Loucy (cell line): ENCODE data around the gene HOXA3.

Experiments used
- H2AFZ ChIP-seq: fragments of 200-600 bp; sonication (generic); 2 replicates; pipeline ENCODE4 v1.6.0; 2016; ENCODE audit warnings: antibody characterized with exemption, mild to moderate bottlenecking, low read length, moderate library complexity
- H3F3A ChIP-seq: fragments of 200-600 bp; 2 replicates; pipeline ENCODE4 v1.6.0; 2016; ENCODE audit warnings: antibody characterized with exemption, low read depth, mild to moderate bottlenecking
- H3K27me3 ChIP-seq: fragments of 200-600 bp; sonication (generic); 2 replicates; pipeline ENCODE4 v1.6.1; 2014; ENCODE audit warnings: low read length, mild to moderate bottlenecking; ENCODE audit not compliant: insufficient read depth, poor library complexity, severe bottlenecking
- H3K36me3 ChIP-seq: fragments of 200-600 bp; sonication (generic); 2 replicates; pipeline ENCODE4 v1.6.1; 2016; ENCODE audit warnings: low read length; ENCODE audit not compliant: insufficient read depth
- H3K4me1 ChIP-seq: fragments of 200-600 bp; sonication (generic); 2 replicates; pipeline ENCODE4 v1.5.1; 2014; ENCODE audit warnings: low read length, mild to moderate bottlenecking; ENCODE audit not compliant: insufficient read depth, poor library complexity, severe bottlenecking
- H3K4me2 ChIP-seq: fragments of 200-600 bp; sonication (generic); 2 replicates; pipeline ENCODE4 v1.6.0; 2014; ENCODE audit warnings: antibody characterized with exemption, low read length, low read depth, mild to moderate bottlenecking; ENCODE audit not compliant: poor library complexity, severe bottlenecking
- H3K4me3 ChIP-seq: fragments of 200-600 bp; sonication (generic); 2 replicates; pipeline ENCODE4 v1.5.1; 2014; ENCODE audit warnings: low read length, mild to moderate bottlenecking, mixed read lengths; ENCODE audit not compliant: poor library complexity, severe bottlenecking
- H3K79me2 ChIP-seq: fragments of 200-600 bp; sonication (generic); 2 replicates; pipeline ENCODE4 v1.6.1; 2014; ENCODE audit warnings: low read length; ENCODE audit not compliant: insufficient read depth
- H3K9ac ChIP-seq: fragments of 200-600 bp; sonication (generic); 2 replicates; pipeline ENCODE4 v1.6.0; 2014; ENCODE audit warnings: mild to moderate bottlenecking, low read depth, low read length, moderate library complexity; ENCODE audit not compliant: poor library complexity, severe bottlenecking
- H3K9me2 ChIP-seq: fragments of 200-600 bp; sonication (generic); replicated peaks from 2 replicates; pipeline ENCODE4 v1.6.1; 2016; ENCODE audit warnings: low read depth, low read length, mixed read lengths
- H3K9me3 ChIP-seq: fragments of 200-600 bp; sonication (generic); 2 replicates; pipeline ENCODE4 v1.6.1; 2014; ENCODE audit warnings: mild to moderate bottlenecking, antibody characterized with exemption, low read length, low read depth; ENCODE audit not compliant: insufficient read depth
- H4K20me1 ChIP-seq: fragments of 200-600 bp; sonication (generic); 2 replicates; pipeline ENCODE4 v1.6.0; 2014; ENCODE audit warnings: antibody characterized with exemption, low read length, mild to moderate bottlenecking; ENCODE audit not compliant: insufficient read depth, poor library complexity, severe bottlenecking
- EZH2phosphoT487 ChIP-seq: fragments of 200-600 bp; IDR thresholded peaks from 2 replicates; pipeline ENCODE4 v1.6.1; 2018; ENCODE audit warnings: antibody characterized with exemption, mild to moderate bottlenecking, moderate library complexity, borderline replicate concordance
- TF ChIP-seq, protein P1 (sequence below): fragments of 200-600 bp; sonication (generic); conservative IDR thresholded peaks from 2 replicates; pipeline ENCODE4 v1.5.1; 2014; ENCODE audit warnings: mild to moderate bottlenecking, antibody characterized with exemption, low read length

The HOXA3 gene

DNA sequence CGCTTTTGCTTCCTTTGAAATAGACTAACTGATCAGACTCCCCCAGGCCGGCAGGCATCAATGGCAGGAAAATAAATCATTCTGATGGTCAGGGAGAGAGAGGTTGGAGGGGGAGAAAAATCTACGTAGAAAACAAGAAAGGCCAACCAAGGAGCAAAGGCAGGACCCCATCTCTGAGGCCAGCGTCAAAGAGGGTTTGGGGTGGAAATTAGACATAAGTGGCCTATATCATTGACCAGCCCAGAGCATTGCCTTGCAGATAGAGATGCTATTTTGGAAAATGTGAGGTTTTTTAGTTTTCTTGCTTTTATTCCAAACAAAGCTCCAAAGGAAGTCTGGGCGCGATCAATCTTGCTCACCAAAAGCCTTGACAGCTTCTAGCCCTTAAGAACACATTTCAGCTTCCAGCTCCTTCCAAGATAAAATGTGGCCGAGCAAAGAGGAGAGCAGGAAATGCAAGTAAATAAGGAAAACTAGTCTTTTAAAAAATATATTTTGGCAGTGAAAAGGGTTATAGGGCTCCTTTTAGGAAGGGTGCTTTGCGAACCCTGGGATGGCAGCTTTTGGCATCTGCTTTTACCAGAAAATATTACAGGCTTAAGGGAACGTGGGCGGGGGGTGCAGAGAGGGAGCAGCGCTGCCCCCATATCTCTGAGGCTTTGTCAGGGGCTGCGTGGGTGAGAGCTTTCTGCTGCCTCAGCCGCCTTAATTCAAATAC is 47.9 kb downstream of the HOXA3 start:
- H3K4me2 ChIP-seq, result no peak overlapping the region
- peaks cover 43% of the 10 kb centered on the region; the same call in 1 of the 2 replicates for H3K36me3 ChIP-seq
- peaks cover 64% of the 10 kb centered on the region for H3K79me2 ChIP-seq
- no peaks in the 10 kb centered on the region for H3F3A ChIP-seq
- no peaks in the 10 kb centered on the region for H3K9me3 ChIP-seq
- no peak overlapping the region for H3K9ac ChIP-seq
- H3K27me3 ChIP-seq, result no peaks in the 10 kb centered on the region
- no peak overlapping the region for H2AFZ ChIP-seq
- TF ChIP-seq, protein P1, sequence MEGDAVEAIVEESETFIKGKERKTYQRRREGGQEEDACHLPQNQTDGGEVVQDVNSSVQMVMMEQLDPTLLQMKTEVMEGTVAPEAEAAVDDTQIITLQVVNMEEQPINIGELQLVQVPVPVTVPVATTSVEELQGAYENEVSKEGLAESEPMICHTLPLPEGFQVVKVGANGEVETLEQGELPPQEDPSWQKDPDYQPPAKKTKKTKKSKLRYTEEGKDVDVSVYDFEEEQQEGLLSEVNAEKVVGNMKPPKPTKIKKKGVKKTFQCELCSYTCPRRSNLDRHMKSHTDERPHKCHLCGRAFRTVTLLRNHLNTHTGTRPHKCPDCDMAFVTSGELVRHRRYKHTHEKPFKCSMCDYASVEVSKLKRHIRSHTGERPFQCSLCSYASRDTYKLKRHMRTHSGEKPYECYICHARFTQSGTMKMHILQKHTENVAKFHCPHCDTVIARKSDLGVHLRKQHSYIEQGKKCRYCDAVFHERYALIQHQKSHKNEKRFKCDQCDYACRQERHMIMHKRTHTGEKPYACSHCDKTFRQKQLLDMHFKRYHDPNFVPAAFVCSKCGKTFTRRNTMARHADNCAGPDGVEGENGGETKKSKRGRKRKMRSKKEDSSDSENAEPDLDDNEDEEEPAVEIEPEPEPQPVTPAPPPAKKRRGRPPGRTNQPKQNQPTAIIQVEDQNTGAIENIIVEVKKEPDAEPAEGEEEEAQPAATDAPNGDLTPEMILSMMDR, result no peak
- no peak for TF ChIP-seq EZH2phosphoT487
- peaks cover 8% of the 10 kb centered on the region for H4K20me1 ChIP-seq
- H3K4me1 ChIP-seq, result peaks cover 4% of the 10 kb centered on the region
- H3K9me2 ChIP-seq, result no peaks in the 10 kb centered on the region
- no peak overlapping the region for H3K4me3 ChIP-seq

DNA sequence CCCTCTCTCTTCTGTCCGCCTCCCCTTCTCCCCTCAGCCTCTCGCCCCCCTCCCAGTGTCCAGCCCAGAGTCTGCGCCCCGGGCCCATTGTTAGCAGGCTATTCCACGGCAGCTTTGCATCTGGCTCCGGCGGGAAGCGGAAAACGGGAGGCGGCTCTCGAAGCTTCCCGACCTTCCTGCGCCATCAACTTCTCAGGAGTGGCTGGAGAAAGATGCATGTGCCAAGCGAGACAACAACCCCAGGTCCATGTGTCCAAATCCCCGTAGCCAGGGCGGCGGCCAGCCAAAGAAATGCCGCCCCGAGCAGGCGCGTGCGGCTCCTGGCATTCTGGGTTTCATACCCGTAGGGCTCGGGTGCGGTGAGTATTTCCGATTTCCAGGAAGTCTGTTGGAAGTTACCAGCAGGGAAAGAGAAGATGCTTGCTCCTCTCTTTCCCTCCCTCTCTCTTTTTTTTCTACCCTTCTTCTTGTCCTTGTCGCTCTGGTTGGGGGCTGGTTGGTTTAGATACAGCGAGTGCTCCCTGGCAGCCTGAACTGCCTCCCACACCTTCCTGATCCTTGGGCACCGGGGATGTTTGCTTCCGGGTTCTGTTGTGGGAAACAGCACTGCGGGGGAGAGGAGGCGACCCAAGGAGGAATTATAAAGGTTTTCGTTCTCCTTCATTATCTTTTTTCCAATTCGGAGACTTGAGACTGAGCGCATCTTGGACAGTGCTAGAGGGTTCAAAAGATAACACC is 48.7 kb downstream of the HOXA3 start:
- Histone ChIP-seq H3K4me3 (no peak overlapping the region), H3K27me3 (no peaks in the 10 kb centered on the region), H2AFZ (no peak overlapping the region), H3K79me2 (peaks cover 66% of the 10 kb centered on the region), H3K9ac (no peak overlapping the region), H3K4me1 (peaks cover 8% of the 10 kb centered on the region), H3K36me3 (peaks cover 35% of the 10 kb centered on the region; the same call in 1 of the 2 replicates), H3K9me2 (no peaks in the 10 kb centered on the region), H4K20me1 (peaks cover 13% of the 10 kb centered on the region), H3F3A (no peaks in the 10 kb centered on the region), H3K9me3 (no peaks in the 10 kb centered on the region), H3K4me2 (peak overlapping the region; percentile 95)
- TF ChIP-seq, protein P1, result no peak
- no peak for TF ChIP-seq EZH2phosphoT487

DNA sequence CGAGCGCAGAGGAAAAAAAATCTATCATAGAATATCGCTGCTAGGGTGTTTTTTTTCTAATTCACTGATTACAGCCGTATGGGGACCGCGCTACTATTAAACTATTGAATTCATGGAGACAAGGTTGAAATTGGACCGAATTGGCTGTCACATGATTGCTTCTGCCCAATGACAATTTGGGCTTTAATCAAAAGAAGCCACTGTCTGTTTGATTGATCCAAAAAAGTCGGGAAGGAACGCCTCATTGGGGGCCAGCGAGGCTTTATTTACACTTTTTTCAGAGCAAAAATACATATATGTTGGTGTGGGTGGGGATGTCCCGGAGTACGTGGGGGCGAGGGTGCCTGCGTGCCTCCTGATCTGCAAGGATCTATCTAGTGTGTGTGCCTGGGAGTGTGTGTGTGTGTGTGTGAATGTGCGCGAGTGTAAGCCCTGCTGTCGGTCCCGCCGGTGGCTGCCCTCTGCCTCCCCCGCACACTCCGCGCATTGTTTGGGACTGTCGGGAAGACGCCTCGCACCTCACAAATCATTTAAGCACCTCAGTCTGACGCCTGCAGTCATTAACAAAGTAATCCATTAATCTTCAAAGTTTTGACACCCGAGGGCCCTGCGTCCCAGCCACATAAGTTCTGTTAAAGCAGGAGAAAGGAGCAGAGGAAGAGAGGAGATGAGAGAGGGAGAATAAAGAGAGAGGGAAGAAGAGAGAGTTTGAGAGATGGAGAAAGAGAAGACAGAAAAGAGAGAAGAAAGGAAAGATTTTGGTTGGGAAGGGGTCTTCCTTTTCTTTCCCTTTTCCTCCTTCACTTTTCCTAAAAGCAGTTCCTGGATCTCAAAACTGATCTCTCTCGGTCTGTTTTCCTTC is 49.6 kb downstream of the HOXA3 start, which contains the start of gene HOXA2:
HOXA2 (minus strand) TSS at position 103 of the 862 bp plus-strand sequence. CDS start 183 bp downstream, outside the sequence.
- Histone ChIP-seq H3K4me1 (peaks cover 14% of the 10 kb centered on the region), H3K4me3 (peak within 1 kb of the TSS; percentile 88), H3K9ac (peak within 1 kb of the TSS; percentile 87), H3F3A (no peaks in the 10 kb centered on the region), H3K9me3 (no peaks in the 10 kb centered on the region), H3K9me2 (no peaks in the 10 kb centered on the region), H2AFZ (no peak within 1 kb of the TSS), H3K27me3 (no peaks in the 10 kb centered on the region), H3K36me3 (peaks cover 27% of the 10 kb centered on the region; the same call in 1 of the 2 replicates), H3K4me2 (peak within 1 kb of the TSS; percentile 95), H3K79me2 (peaks cover 75% of the 10 kb centered on the region), H4K20me1 (peaks cover 15% of the 10 kb centered on the region)
- TF ChIP-seq, protein P1, result no peak
- no peak for TF ChIP-seq EZH2phosphoT487
